HCT116 (cell line): ENCODE results near the gene PBX1. TPM values are rescaled to one million over a fixed set of nuclear protein-coding genes. Genes with fewer than 3 reads are reported as not detected.

Experiments used
- ATAC-seq: fragments of 200-7000 bp; cut with Tn5 transposase; 2 replicates; pipeline ENCODE4 v1.9.1; 2020; ENCODE audit warnings: mild to moderate bottlenecking, moderate library complexity
- BruUV-seq: library from RNA; stranded (reverse); fragments of 400-500 nt; replicated peaks from 2 replicates; lab custom pipeline; 2021; lab: Mats Ljungman, UMichigan
- CTCF ChIA-PET: fragments of 300-600 bp; sonication (Branson Sonifier 250); formaldehyde crosslinking; loops from one replicate; lab custom pipeline; 2021; ENCODE audit warnings: antibody characterized with exemption; lab: Charles Lee
- POLR2A ChIA-PET: fragments of 300-600, 350-600 bp; sonication (Branson Sonifier 250); formaldehyde crosslinking; loops from one replicate; lab custom pipeline; 2021; ENCODE audit warnings: antibody characterized with exemption; lab: Charles Lee
- RAD21 ChIA-PET, 2 experiments: fragments of 300-600 bp; sonication (Branson Sonifier 250); formaldehyde crosslinking; loops; one replicate each; lab custom pipeline; 2023; ENCODE audit warnings: low total read pairs in 2 of 2; ENCODE audit not compliant: uncharacterized antibody in 2 of 2, unreplicated experiment in 2 of 2, low non-redundant PET in 1 of 2; lab: Charles Lee
- DNase-seq: peaks from one replicate; pipeline ENCODE4 v3.0.0-alpha.2; 2010; ENCODE audit warnings: low read depth, low spot score
- H2AFZ ChIP-seq: fragments of 200-600 bp; shearing (Covaris generic), sonication (generic); 2 replicates; pipeline ENCODE4 v1.6.1; 2017; ENCODE audit warnings: low read depth, mixed run types, mixed read lengths, antibody characterized with exemption, low read length; ENCODE audit not compliant: poor library complexity, severe bottlenecking
- H3K27ac ChIP-seq: 2 replicates; pipeline ENCODE4 v1.5.1; 2012; ENCODE audit warnings: low read depth, low read length
- H3K27me3 ChIP-seq: fragments of 200-600 bp; sonication (generic); 2 replicates; pipeline ENCODE4 v1.6.1; 2016; ENCODE audit warnings: mixed run types, low read length, mixed read lengths; ENCODE audit not compliant: insufficient read depth
- H3K36me3 ChIP-seq, 2 experiments: fragments of 200-500 bp in 1 of 2; fragments of 200-600 bp in 1 of 2; sonication (Bioruptor generic) in 1 of 2; sonication (generic) in 1 of 2; 2 replicates each; pipeline versions ENCODE4 v1.5.1 to v1.6.1; 2014 to 2016; ENCODE audit warnings: low read length in 2 of 2, inconsistent platforms in 1 of 2, mixed read lengths in 1 of 2, mixed run types in 1 of 2; ENCODE audit not compliant: insufficient read depth in 2 of 2, control insufficient read depth in 1 of 2
- H3K4me1 ChIP-seq, 2 experiments: fragments of 200-600 bp in 1 of 2; sonication (generic) in 1 of 2; 2 replicates each; pipeline versions ENCODE4 v1.5.1 to v1.6.1; 2012 to 2017; ENCODE audit warnings: low read length in 2 of 2, inconsistent platforms in 1 of 2, mild to moderate bottlenecking in 1 of 2, mixed read lengths in 1 of 2, mixed run types in 1 of 2, moderate library complexity in 1 of 2; ENCODE audit not compliant: insufficient read depth in 2 of 2, control insufficient read depth in 1 of 2
- H3K4me2 ChIP-seq: fragments of 200-600 bp; sonication (generic); 2 replicates; pipeline ENCODE4 v1.6.1; 2017; ENCODE audit warnings: mixed run types, low read length, mixed read lengths
- H3K4me3 ChIP-seq, 2 experiments: fragments of 200-600 bp in 1 of 2; sonication (generic) in 1 of 2; replicated peaks in 1 of 2; 2 replicates each; pipeline ENCODE4 v1.5.1; 2011 to 2016; ENCODE audit warnings: low read length in 2 of 2, control low read depth in 1 of 2, low read depth in 1 of 2, mild to moderate bottlenecking in 1 of 2, mixed read lengths in 1 of 2, mixed run types in 1 of 2
- H3K79me2 ChIP-seq: fragments of 200-600 bp; sonication (generic); 2 replicates; pipeline ENCODE4 v1.6.1; 2017; ENCODE audit warnings: mild to moderate bottlenecking, mixed run types, low read length, moderate library complexity, mixed read lengths; ENCODE audit not compliant: insufficient read depth
- H3K9ac ChIP-seq: fragments of 200-600 bp; sonication (generic); 2 replicates; pipeline ENCODE4 v1.6.1; 2016; ENCODE audit warnings: low read length, mixed read lengths
- H3K9me2 ChIP-seq: fragments of 200-600 bp; sonication (generic), shearing (Covaris generic); 2 replicates; pipeline ENCODE4 v1.6.1; 2017; ENCODE audit warnings: mixed run types, mild to moderate bottlenecking, moderate library complexity; ENCODE audit not compliant: insufficient read depth
- H3K9me3 ChIP-seq, 2 experiments: fragments of 200-500 bp in 1 of 2; fragments of 200-600 bp in 1 of 2; sonication (Bioruptor generic) in 1 of 2; sonication (generic) in 1 of 2; 2 replicates each; pipeline ENCODE4 v1.6.1; 2014 to 2017; ENCODE audit warnings: low read length in 2 of 2, mixed read lengths in 2 of 2, inconsistent platforms in 1 of 2, low read depth in 1 of 2, mild to moderate bottlenecking in 1 of 2, mixed run types in 1 of 2, moderate library complexity in 1 of 2; ENCODE audit not compliant: control insufficient read depth in 1 of 2, insufficient read depth in 1 of 2
- H4K20me1 ChIP-seq: fragments of 200-600 bp; sonication (generic), shearing (Covaris generic); 2 replicates; pipeline ENCODE4 v1.6.1; 2017; ENCODE audit warnings: mixed run types, mild to moderate bottlenecking, moderate library complexity; ENCODE audit not compliant: insufficient read depth
- CTCF ChIP-seq, 3 experiments: fragments of 200-600 bp in 1 of 3; sonication (generic) in 1 of 3; IDR thresholded peaks in 2 of 3; conservative IDR thresholded peaks in 1 of 3; 2 replicates each; pipeline ENCODE4 v1.5.1; 2012 to 2017; ENCODE audit warnings: low read depth in 2 of 3, low read length in 2 of 3, antibody characterized with exemption in 1 of 3, borderline replicate concordance in 1 of 3, control low read depth in 1 of 3, mild to moderate bottlenecking in 1 of 3, mixed read lengths in 1 of 3, mixed run types in 1 of 3, moderate library complexity in 1 of 3; ENCODE audit not compliant: insufficient read depth in 1 of 3
- EZH2phosphoT487 ChIP-seq: fragments of 200-600 bp; IDR thresholded peaks from 2 replicates; pipeline ENCODE4 v1.6.1; 2018; ENCODE audit warnings: antibody characterized with exemption, borderline replicate concordance
- MAX ChIP-seq: IDR thresholded peaks from 2 replicates; pipeline ENCODE4 v1.6.1; 2012
- REST ChIP-seq: IDR thresholded peaks from 2 replicates; pipeline ENCODE4 v1.6.1; 2012; ENCODE audit warnings: low read depth
- SP1 ChIP-seq: IDR thresholded peaks from 2 replicates; pipeline ENCODE4 v1.6.1; 2012; ENCODE audit warnings: low read depth
- TCF7L2 ChIP-seq: IDR thresholded peaks from 2 replicates; pipeline ENCODE4 v1.7.0; 2011; ENCODE audit warnings: borderline replicate concordance, inconsistent platforms; ENCODE audit not compliant: insufficient read depth, insufficient read length; ENCODE audit errors: extremely low read depth
- YY1 ChIP-seq: IDR thresholded peaks from 2 replicates; pipeline ENCODE4 v1.6.1; 2011; ENCODE audit warnings: low read length, low read depth, moderate library complexity, mild to moderate bottlenecking; ENCODE audit not compliant: insufficient replicate concordance; ENCODE audit errors: extremely low read depth
- ZFX ChIP-seq: fragments of 450-650 bp; IDR thresholded peaks from 2 replicates; pipeline ENCODE4 v1.6.1; 2017
- intact Hi-C: fragments of 100-400 bp; cut with micrococcal nuclease; formaldehyde crosslinking; loops from 2 replicates; pipeline ENCODE4 v1.10.0; 2022
- total RNA-seq: library from RNA; stranded (reverse); gene quantifications from one replicate; pipeline ENCODE4 v1.2.1, GENCODE V29; 2021; ENCODE audit not compliant: unreplicated experiment

PBX1 gene
- total RNA-seq, 1 experiment from 2014 or later = 29.6 TPM

- Histone ChIP-seq H3K9ac (no peak overlapping the region), H3K79me2 (no peaks in the 10 kb centered on the region), H3K9me2 (no peaks in the 10 kb centered on the region), H2AFZ (no peak overlapping the region), H3K4me3 (no peak overlapping the region), H4K20me1 (no peaks in the 10 kb centered on the region), H3K4me2 (no peak overlapping the region), H3K9me3 (no peaks in the 10 kb centered on the region), H3K27me3 (no peaks in the 10 kb centered on the region), H3K36me3 (no peaks in the 10 kb centered on the region), H3K27ac (no peak overlapping the region), H3K4me1 (peaks cover 11 to 14% of the 10 kb centered on the region in 2 experiments; a peak in 3 of 4 replicates)
- DNase-seq (no peak), ATAC-seq (no peak)
- intact Hi-C loops = no loop called here
- TF ChIP-seq YY1 (no peak), MAX (no peak), REST (no peak), EZH2phosphoT487 (no peak), TCF7L2 (no peak), SP1 (no peak), CTCF (IDR thresholded peaks at IDR 0.05 in 2 of 3, conservative IDR thresholded peaks at IDR 0.05 in 1 of 3; ENCODE audit: borderline replicate concordance in 1 of 3, insufficient read depth in 1 of 3, low read depth in 2 of 3, low read length in 2 of 3) (no peak), ZFX (no peak)
- ChIA-PET CTCF (no interaction called here), RAD21 (no interaction called here), POLR2A (no interaction called here)
- BruUV-seq = no TSS peak
Observed at GRCh38 chr1:164561472-164561871, 2.5 kb downstream of the PBX1 start.
